ENCODE data around the gene PRPF6.
A peak's percentile ranks its signal among the peaks of the same experiment; 100 is the strongest.
"Not testable (repeated sequence)": the region's sequence is repeated elsewhere in the genome, so short reads cannot be mapped to it uniquely, and the experiment has no call there.

The PRPF6 gene

DNA sequence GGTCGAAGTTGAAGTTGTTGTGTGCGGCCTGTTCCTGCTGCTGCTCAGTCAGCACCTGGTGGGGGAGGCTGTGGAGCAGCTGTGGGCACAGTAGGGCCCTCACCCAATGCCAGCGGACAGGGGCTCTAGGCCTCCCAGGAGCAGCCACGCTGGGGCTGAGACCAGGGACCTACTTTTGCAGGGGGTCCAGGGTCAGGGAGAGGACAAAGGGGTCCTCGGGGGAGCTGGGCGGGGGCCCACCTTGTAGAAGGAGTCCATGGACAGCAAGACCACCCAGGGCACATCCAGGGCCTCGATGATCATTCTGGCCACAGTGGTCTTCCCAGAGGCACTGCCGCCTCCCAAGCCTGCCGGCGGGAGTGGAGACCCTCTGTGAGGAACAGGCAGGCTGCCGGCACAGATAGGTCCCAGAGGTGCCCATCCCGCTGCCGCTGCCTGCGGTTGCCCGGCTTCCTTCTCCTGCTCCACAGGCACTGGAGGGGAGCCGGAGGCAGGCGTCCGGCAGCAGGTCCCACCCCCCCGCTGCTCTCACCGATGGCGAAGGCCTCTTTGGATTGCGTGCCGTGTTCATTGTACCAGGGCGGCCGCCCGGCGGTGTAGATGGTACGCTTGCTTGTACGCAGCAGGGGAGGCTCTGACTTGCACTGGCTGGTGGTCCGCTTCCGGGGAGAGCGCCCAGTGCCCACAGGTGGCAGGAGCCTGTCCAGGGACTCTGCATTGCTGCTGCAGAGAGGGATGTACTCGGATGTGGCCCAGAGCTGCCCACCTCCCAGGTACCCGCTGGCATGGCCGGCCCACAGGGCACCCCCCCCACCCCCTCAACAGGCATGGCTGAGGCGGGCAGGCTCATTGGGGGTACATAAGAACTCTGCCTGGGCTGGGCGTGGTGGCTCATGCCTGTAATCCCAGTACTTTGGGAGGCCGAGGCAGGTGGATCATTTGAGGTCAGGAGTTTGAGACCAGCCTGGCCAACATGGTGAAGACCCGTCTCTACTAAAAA, 34.7 kb upstream of the PRPF6 start:
- DNase-seq, result no peak

DNA sequence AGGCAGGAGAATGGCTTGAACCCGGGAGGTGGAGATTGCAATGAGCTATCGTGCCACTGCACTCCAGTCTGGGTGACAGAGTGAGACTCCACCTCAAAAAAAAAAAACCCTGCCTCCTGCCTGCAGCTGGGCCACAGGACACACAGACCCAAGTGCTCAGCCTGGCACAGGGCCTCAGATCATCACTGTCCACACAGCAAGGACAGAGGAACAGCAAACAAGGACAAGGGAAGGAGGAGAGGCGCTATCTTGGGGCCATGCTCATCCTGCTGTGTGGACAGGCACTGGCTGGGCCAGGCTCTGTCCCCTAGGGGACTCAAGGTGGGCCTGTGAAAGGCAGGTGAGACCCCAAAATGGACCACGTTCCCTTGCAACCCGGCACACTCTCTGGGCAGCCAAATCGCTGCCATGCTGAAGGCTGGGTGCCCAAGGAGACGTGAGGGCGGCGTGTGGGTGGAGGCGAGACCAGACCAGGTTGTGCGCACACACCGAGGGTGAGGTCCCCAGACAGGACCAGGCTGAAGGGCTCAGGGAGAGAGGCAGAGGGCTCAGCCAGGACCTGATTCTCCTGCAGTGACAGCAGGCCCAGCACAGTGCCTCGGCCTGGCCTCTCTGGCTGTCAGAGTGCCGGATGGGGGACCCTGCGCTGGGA, 33.8 kb upstream of the PRPF6 start:
- DNase-seq, result no peak

GRCh38 chr20:63947638-63948456, 33.1 kb upstream of the PRPF6 start:
- no peak for DNase-seq

GRCh38 chr20:63950701-63951397, 30.1 kb upstream of the PRPF6 start:
- DNase-seq, result no peak

- no peak for DNase-seq
These were observed 29.3 kb upstream of the PRPF6 start for GRCh38 chr20:63951398-63952209.

GRCh38 chr20:63952210-63952535, 28.8 kb upstream of the PRPF6 start:
- DNase-seq, result no peak

GRCh38 chr20:63952769-63953168, 28.2 kb upstream of the PRPF6 start:
- DNase-seq, result no peak

DNA sequence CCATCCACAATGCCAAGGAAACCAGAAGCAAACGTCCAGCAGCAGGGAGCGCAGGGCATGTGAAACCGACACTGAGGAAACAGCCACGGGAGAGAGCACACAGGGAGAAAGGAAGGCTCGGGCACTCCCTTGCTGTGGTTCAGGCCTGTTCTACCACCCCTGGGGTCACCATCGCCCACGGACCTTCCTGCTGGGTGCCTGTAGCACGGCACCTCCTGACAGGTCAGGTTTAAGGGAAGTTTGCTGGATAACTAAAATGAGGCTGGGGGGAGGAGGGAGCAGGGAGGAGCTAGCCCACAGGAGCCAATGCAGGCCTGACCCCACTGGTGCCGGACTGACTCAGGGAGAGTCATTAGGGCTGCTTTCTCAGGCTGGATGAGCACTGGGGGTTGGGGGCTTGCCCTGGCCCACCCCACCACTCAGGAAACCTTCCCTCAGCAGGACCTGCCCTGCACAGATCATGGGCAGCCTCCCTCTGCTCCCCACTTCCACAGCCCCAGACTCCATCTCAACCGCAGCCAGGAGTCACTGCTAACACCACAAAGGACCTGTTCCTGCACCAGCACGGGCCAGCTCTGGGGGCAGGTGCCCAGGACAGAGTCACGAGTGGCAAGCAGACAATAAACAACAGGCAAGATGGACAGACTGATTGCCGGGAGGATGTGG, 27.0 kb upstream of the PRPF6 start:
- no peak for DNase-seq

DNA sequence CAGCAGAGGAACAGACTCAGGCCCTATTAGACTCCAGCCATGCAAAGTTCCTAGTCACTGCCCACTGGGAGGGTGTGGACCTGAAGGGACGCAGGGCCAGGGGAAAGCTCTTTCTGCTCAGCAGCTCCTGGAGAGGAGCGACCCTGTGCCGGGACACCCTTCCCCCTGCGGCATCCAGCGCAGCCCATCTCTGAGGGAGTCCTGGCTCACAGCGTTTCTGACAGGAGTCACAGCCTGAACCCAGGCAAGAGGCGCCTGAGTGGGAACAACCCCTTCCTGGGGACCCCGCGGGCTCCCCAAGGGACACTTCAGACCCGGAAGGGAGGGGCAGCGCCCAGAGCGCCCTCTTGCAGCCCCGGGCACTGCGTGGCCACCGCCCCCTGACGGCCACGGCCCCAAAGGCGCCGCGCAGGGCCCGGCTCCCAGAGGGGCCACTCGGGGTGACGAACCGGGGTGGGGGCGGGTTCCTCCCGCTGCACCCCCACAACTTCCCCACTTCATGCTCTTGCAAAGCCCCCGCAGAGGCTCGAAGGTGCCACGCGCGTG, 25.6 kb upstream of the PRPF6 start:
- peak; percentile 27 for DNase-seq

DNA sequence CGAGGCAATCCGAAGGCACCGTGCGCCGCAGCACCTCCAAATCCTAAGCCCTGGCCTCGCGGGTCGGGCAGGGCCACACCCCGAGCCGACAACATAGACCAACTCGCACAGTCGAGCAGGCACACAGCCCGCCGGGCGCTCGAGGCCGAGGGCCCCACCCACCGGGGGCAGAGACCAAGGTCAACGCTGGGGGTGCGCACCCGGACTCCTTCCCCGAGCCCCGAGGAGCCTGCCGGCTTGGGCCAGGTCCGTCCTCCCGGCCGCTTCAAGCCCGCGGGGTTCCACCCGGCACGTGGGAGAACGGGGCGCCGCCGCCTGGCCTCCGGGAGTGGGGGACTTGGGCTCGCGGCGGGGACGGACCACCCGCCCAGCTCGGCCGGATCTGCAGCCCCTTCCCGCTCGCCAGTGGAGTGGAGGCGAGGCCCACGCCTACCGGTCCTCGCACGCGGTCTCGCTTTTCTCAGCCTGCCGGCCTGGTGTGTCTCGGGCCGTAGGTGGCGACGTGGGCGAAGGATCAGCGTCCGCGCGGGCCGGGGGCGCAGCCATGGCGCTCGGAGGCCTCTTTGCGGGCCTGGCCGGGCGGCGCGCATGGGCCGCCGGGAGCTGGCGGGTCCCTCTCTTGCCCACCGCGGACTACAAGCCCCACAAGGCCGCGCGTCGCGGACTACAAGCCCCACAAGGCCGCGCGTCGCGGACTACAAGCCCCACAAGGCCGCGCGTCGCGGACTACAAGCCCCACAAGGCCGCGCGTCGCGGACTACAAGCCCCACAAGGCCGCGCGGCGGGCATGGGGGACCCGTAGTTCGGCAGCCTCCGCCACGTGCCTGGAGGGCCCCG, 24.9 kb upstream of the PRPF6 start, which contains the start of gene UCKL1:
UCKL1 (minus strand) TSS at position 590 of the 837 bp plus-strand sequence; CDS start at position 546, 44 bp downstream.
- peak; percentile 60 for DNase-seq

DNA sequence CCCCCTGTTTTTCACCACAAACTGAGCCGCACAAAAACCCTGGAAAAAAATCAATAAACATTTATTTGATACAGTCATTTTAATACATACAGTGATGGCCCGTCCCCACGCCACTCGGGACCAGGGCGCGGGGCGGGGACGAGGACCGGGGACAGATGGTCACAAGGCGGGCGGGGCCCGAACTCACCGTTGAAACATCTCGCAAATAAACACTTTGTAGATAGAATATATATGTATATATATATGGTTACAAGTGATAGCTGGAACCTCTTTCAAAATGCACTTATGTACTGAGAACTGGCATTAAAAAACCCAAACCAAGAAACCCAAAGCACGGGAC, 24.3 kb upstream of the PRPF6 start:
- no peak for DNase-seq

DNA sequence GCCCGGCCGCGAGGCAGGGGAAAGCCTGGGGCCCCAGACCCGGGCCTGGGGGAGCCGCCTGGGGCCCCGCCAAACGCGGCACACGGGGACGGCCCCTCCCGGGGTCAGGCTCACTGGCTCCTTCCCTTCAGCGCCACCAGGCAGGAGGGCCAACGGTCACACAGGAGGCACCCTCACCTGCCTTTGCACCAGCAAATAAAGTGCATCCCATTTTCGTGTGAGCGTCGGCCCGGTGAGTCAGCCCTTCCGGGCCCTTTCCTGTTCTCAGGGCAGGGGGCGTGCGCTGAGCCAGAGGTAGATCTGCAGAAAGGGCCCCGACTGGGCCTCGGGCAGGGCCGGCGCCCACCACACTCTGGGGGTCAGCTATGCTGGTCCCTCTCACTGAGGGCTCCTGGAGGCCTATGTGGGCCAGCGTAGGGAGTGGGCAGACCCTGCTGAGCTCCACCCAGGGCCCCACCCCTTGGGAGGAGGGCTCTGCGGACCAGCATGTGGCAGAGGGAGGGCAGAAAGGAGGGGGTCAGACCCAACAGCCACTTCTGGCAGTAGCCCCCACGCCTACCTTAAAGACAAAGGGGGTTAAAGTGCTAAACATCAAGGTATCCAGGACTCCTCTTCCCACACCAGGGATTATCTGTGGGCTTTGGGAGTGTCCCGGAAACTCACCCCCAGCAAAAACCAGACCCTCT, 23.8 kb upstream of the PRPF6 start:
- DNase-seq, result peak; percentile 65

DNA sequence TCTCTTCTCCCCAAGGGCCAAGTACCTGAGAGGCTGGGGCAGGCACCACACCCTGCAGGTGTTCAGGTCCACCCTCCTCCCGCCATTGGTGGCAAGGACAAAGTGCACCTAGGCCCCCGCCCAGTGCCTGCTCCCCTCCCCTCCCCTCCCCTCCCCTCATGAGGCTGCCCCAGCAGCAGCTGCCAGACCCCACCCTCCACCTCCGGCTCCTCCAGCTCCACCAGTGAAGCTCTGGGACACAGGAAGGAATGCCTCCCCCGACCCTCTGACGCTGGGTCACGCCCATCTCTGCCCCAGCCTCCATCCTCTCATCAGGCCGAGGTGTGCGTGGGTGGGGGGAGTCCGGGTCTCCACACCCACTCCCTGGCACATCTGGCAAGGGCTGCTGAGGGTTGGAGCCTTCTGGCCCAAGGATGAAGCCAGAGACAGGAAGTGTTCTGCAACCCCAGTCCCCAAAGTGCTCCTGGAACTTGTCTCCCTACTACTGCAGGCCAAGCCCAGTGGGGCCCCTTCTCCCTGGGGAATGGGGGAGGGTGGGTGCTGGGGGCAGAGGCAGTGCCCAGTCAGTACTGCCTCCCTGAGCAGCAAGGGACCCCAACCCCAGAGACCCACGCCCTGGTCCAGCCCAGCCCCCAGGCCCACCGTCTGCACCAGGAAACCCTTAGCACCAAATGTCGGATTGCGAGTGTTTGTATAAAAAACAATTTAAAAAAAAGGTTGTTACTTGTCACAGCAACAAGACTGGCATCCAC, 23.1 kb upstream of the PRPF6 start:
- peak; percentile 59 for DNase-seq

DNA sequence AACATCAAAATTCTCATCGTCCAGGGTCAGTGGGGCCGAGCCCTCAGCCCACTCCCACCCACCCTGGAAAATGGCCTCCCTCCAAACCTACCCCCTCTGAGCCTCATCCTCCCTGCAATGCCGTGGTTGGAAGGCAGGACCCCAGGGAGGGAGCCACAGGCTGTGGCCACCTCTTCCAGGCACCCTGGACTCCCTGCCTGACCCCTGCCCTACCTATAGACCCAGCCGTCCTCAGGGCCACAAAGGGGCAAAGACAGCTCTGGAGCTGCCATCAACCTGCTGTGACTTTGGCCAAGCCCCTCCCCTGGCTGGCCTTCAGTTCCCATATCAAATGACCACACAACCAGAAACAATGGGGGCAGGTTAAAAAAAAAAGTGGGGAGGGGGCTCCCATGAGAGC, 22.5 kb upstream of the PRPF6 start:
- DNase-seq, result no peak

- DNase-seq, result no peak
These were observed 21.8 kb upstream of the PRPF6 start for GRCh38 chr20:63958964-63959698.

- no peak for DNase-seq
These were observed 21.2 kb upstream of the PRPF6 start for GRCh38 chr20:63959699-63960075.

DNA sequence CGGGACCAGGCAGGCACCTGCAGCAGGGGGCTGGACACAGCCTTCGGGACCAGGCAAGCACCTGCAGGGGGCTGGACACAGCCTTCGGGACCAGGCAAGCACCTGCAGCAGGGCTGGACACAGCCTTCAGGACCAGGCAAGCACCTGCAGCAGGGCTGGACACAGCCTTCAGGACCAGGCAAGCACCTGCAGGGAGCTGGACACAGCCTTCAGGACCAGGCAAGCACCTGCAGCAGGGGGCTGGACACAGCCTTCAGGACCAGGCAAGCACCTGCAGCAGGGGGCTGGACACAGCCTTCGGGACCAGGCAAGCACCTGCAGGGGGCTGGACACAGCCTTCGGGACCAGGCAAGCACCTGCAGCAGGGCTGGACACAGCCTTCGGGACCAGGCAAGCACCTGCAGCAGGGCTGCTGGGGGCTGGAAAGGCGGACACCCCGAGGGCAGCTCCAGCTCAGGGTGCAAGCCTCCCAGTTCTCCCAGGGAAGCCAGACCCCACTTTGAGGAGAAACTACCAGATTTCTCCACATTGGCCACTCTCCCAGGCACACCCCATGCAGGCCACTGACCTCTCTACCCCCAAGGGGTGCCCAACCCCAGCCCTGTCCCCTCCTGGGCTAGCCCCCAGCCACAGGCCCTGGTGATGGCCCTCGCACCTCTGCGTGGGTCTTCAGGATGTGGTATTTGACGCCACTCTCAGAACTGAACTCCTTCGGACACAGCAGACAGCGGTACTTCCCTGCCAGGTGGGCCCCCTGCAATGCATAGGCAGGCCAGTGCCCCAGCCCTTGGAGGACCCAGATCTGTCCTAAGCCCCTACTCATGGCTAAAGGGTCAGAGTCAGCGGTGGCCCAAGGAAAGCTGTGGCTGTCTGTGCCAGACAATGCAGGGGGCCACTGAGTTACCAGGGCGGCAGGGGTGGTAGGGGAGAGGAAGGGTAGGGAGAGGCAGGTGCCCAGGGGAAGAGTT, 20.0 kb upstream of the PRPF6 start:
- not testable (repeated sequence) for DNase-seq
